ENCODE measurements around the gene CDC25A. TPM values are rescaled to one million over a fixed set of nuclear protein-coding genes. Genes with fewer than 3 reads are reported as not detected.
"Not testable (repeated sequence)": the region's sequence is repeated elsewhere in the genome, so short reads cannot be mapped to it uniquely, and the experiment has no call there.

The CDC25A gene
- total RNA-seq, 1 experiment from 2014 or later = 19.6 TPM

DNA sequence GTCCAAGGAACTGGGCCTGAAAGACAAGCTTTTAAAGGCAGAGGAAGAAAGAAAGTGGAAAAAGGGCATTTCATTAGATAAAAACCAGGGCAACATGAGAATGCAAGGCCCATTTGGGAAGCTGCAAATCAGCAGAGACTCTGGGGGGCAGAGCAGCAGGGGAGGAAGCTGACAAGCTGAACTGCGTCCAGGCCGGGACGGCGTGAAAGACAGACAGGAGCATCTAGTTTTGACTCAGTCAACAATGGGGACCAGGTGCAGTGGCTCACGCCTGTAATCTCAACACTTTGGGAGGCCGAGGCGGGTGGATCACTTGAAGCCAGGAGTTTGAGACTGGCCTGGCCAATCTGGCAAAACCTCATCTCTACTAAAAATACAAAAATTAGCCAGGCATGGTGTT is 69.9 kb downstream of the CDC25A start:
- no peak for ATAC-seq

DNA sequence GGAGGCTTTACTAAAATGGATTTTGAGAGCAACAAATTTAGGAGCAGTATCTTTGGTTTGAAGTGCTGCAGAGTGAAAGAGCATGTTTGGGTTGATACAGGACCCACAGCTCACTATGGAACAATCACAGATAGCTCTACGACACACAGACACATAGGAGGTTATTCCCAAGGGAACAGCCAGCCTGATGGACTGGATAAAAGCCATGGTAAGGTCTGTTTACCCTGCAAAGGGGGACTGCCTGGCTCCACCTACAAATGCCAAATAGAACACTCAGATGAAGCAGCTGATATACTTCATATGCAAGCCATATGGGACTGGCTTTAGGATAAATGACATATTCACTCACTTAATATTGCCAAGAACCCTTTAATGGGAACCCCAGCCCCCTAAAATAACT is 75.4 kb downstream of the CDC25A start:
- H3K27me3 ChIP-seq (ENCODE audit: insufficient read depth, low read length) = no peaks in the 10 kb centered on the region
- H3K79me2 ChIP-seq (ENCODE audit: insufficient read depth, low read length) = no peaks in the 10 kb centered on the region
- ATAC-seq = no peak
- BruUV-seq (replicated peaks) = no TSS peak
- no peaks in the 10 kb centered on the region for H4K20me1 ChIP-seq (ENCODE audit: insufficient read depth)
- H3K27ac ChIP-seq (ENCODE audit: low read depth, low read length) = no peak overlapping the region
- H3K4me3 ChIP-seq (replicated peaks in 1 of 2; ENCODE audit: low read depth in 1 of 2, low read length in 2 of 2) = no peak overlapping the region
- DNase-seq (ENCODE audit: low read depth, low spot score) = no peak
- no peaks in the 10 kb centered on the region for H3K9me3 ChIP-seq (ENCODE audit: control insufficient read depth in 1 of 2, insufficient read depth in 1 of 2, low read depth in 1 of 2, low read length in 2 of 2)
- no peak overlapping the region for H3K4me2 ChIP-seq (ENCODE audit: low read length)
- H2AFZ ChIP-seq (ENCODE audit: low read depth, low read length, poor library complexity, severe bottlenecking) = no peak overlapping the region
- ChIA-PET RAD21 (ENCODE audit: low non-redundant PET in 1 of 2, low total read pairs in 2 of 2, uncharacterized antibody in 2 of 2, unreplicated experiment in 2 of 2) (interaction anchor here in 1 of 2 experiments (0.7 kb wide), 1 partner anchor 38 kb away, joined by 4 read pairs; no protein-coding TSS in a partner anchor), POLR2A (no interaction called here), CTCF (no interaction called here)
- TF ChIP-seq EGR1 (IDR thresholded peaks at IDR 0.05; ENCODE audit: low read depth) (no peak), SP1 (IDR thresholded peaks at IDR 0.05; ENCODE audit: low read depth) (no peak), JUND (IDR thresholded peaks at IDR 0.05) (no peak), ZNF274 (IDR thresholded peaks at IDR 0.05; ENCODE audit: low read depth, low read length) (no peak), TCF7L2 (IDR thresholded peaks at IDR 0.05; ENCODE audit: borderline replicate concordance, extremely low read depth, insufficient read depth, insufficient read length) (no peak), SIN3A (IDR thresholded peaks at IDR 0.05; ENCODE audit: low read depth) (no peak), FOSL1 (IDR thresholded peaks at IDR 0.05; ENCODE audit: low read depth) (no peak)
- TF ChIP-seq, protein P1, sequence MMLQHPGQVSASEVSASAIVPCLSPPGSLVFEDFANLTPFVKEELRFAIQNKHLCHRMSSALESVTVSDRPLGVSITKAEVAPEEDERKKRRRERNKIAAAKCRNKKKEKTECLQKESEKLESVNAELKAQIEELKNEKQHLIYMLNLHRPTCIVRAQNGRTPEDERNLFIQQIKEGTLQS (IDR thresholded peaks at IDR 0.05) = no peak
- no peaks in the 10 kb centered on the region for H3K9me2 ChIP-seq (ENCODE audit: insufficient read depth)
- no peaks in the 10 kb centered on the region for H3K36me3 ChIP-seq (ENCODE audit: control insufficient read depth in 1 of 2, insufficient read depth in 2 of 2, low read length in 2 of 2)
- H3K9ac ChIP-seq (ENCODE audit: low read length) = no peak overlapping the region
- no peaks in the 10 kb centered on the region for H3K4me1 ChIP-seq (ENCODE audit: control insufficient read depth in 1 of 2, insufficient read depth in 2 of 2, low read length in 2 of 2)
- intact Hi-C loops (cut with micrococcal nuclease) = no loop called here

More for the DNA sequence above, 69.9 kb downstream of the CDC25A start:
- Histone ChIP-seq H3K4me2 (ENCODE audit: low read length) (no peak overlapping the region), H4K20me1 (ENCODE audit: insufficient read depth) (no peaks in the 10 kb centered on the region), H3K36me3 (ENCODE audit: control insufficient read depth in 1 of 2, insufficient read depth in 2 of 2, low read length in 2 of 2) (no peaks in the 10 kb centered on the region), H3K4me3 (replicated peaks in 1 of 2; ENCODE audit: low read depth in 1 of 2, low read length in 2 of 2) (no peak overlapping the region), H3K9me2 (ENCODE audit: insufficient read depth) (no peaks in the 10 kb centered on the region), H2AFZ (ENCODE audit: low read depth, low read length, poor library complexity, severe bottlenecking) (no peak overlapping the region), H3K79me2 (ENCODE audit: insufficient read depth, low read length) (no peaks in the 10 kb centered on the region), H3K9me3 (ENCODE audit: control insufficient read depth in 1 of 2, insufficient read depth in 1 of 2, low read depth in 1 of 2, low read length in 2 of 2) (no peaks in the 10 kb centered on the region), H3K9ac (ENCODE audit: low read length) (no peak overlapping the region), H3K27me3 (ENCODE audit: insufficient read depth, low read length) (no peaks in the 10 kb centered on the region), H3K4me1 (ENCODE audit: control insufficient read depth in 1 of 2, insufficient read depth in 2 of 2, low read length in 2 of 2) (no peaks in the 10 kb centered on the region), H3K27ac (ENCODE audit: low read depth, low read length) (no peak overlapping the region)
- ChIA-PET RAD21 (ENCODE audit: low non-redundant PET in 1 of 2, low total read pairs in 2 of 2, uncharacterized antibody in 2 of 2, unreplicated experiment in 2 of 2) (no interaction called here), POLR2A (no interaction called here), CTCF (no interaction called here)
- intact Hi-C loops (cut with micrococcal nuclease) = no loop called here
- no peak for DNase-seq (ENCODE audit: low read depth, low spot score)
- no peak for TF ChIP-seq ZNF274 (IDR thresholded peaks at IDR 0.05; ENCODE audit: low read depth, low read length)
- no peak for TF ChIP-seq ELF1 (IDR thresholded peaks at IDR 0.05; ENCODE audit: borderline replicate concordance, low read depth)
- no peak for TF ChIP-seq FOSL1 (IDR thresholded peaks at IDR 0.05; ENCODE audit: low read depth)
- TF ChIP-seq EZH2 (IDR thresholded peaks at IDR 0.05) = no peak
- TF ChIP-seq SIN3A (IDR thresholded peaks at IDR 0.05; ENCODE audit: low read depth) = no peak
- no TSS peak for BruUV-seq (replicated peaks)

DNA sequence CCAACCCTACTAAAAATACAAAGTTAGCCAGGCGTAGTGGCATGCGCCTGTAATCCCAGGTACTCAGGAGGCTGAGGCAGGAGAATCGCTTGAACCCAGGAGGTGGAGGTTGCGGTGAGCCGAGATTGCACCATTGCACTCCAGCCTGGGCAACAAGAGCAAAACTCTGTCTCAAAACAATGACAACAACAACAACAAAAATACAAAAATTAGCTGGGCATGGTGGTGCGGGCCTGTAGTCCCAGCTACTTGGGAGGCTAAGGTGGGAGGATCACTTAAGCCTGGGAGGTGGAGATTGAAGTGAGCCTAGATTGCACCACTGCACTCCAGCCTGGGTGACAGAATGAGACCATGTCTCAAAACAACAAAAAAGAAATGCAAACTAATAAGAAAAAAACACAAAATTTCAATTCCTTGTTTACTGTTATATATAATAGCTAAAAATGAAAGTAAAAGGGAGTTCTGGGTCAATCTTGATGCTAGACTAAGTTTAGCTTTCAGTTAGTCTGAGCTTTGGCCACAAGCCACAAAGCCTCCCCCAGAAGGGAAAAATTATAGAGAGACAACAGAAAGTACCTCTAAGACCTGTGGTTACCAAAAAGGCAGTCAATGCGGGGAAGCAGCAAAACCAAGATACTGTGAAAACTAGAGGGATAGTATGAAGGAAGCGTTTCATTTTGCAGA is 76.0 kb downstream of the CDC25A start:
- intact Hi-C loops (cut with micrococcal nuclease); H3K27me3 ChIP-seq (ENCODE audit: insufficient read depth, low read length); H3K9ac ChIP-seq (ENCODE audit: low read length); H3K4me3 ChIP-seq (replicated peaks in 1 of 2; ENCODE audit: low read depth in 1 of 2, low read length in 2 of 2); H4K20me1 ChIP-seq (ENCODE audit: insufficient read depth); ATAC-seq; H3K79me2 ChIP-seq (ENCODE audit: insufficient read depth, low read length); DNase-seq (ENCODE audit: low read depth, low spot score); H3K4me1 ChIP-seq (ENCODE audit: control insufficient read depth in 1 of 2, insufficient read depth in 2 of 2, low read length in 2 of 2); H3K36me3 ChIP-seq (ENCODE audit: control insufficient read depth in 1 of 2, insufficient read depth in 2 of 2, low read length in 2 of 2); BruUV-seq (replicated peaks); POLR2A ChIA-PET; H3K9me2 ChIP-seq (ENCODE audit: insufficient read depth); H3K4me2 ChIP-seq (ENCODE audit: low read length); H3K27ac ChIP-seq (ENCODE audit: low read depth, low read length); H3K9me3 ChIP-seq (ENCODE audit: control insufficient read depth in 1 of 2, insufficient read depth in 1 of 2, low read depth in 1 of 2, low read length in 2 of 2); CTCF ChIA-PET; H2AFZ ChIP-seq (ENCODE audit: low read depth, low read length, poor library complexity, severe bottlenecking); RAD21 ChIA-PET (ENCODE audit: low non-redundant PET in 1 of 2, low total read pairs in 2 of 2, uncharacterized antibody in 2 of 2, unreplicated experiment in 2 of 2): not testable (repeated sequence)

Data from HCT116 (cell line).